HepG2 (cell line): ENCODE results near the gene EDN3.

ENCODE experiments used
- CBX2 ChIP-seq, 2 experiments: fragments of 200-600 bp in 1 of 2; sonication (generic); formaldehyde crosslinking in 1 of 2; IDR thresholded peaks; 2 replicates each; pipeline versions ENCODE4 v1.7.0 to v1.8.1; 2018 to 2022; ENCODE audit warnings: low read depth in 2 of 2, low read length in 1 of 2, mild to moderate bottlenecking in 1 of 2, missing genetic modification reagents in 1 of 2
- ESRRA ChIP-seq: sonication (generic); formaldehyde crosslinking; IDR thresholded peaks from 2 replicates; pipeline ENCODE4 v1.5.1; 2020; ENCODE audit warnings: mild to moderate bottlenecking, low read depth, missing genetic modification reagents
- NR2C2 ChIP-seq: sonication (generic); formaldehyde crosslinking; IDR thresholded peaks from 2 replicates; pipeline ENCODE4 v1.4.0; 2020; ENCODE audit warnings: missing genetic modification reagents, mild to moderate bottlenecking, moderate library complexity, borderline replicate concordance
- POLR2A ChIP-seq, 2 experiments: IDR thresholded peaks; 2 replicates each; pipeline ENCODE4 v1.6.1; 2011; ENCODE audit warnings: low read depth in 2 of 2, low read length in 2 of 2, mild to moderate bottlenecking in 1 of 2, moderate library complexity in 1 of 2; ENCODE audit not compliant: insufficient read depth in 1 of 2
- POLR2AphosphoS5 ChIP-seq: IDR thresholded peaks from 2 replicates; pipeline ENCODE4 v1.6.1; 2012; ENCODE audit warnings: low read depth, low read length
- ZFP41 ChIP-seq: sonication (generic); formaldehyde crosslinking; IDR thresholded peaks from 2 replicates; pipeline ENCODE4 v1.4.0; 2020; ENCODE audit warnings: mild to moderate bottlenecking, missing genetic modification reagents, borderline replicate concordance

DNA sequence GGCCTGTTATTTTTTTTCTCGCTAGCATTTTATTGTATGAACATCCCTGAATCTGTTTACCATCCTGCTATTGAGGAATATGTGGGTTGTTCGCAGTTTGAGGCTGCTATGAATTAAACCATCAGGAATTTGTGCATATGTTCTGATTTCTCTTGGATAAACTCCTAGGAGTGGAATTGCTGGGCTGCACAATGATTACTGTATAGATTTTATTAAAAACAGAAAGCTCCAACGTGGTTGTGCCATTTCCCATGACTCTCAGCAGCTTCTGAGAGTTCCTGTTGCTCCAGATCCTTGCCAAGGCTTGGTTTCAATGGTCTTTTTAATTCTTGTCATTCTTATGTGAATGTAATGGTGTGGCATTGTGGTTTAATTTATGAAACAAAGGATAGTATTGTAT lies 75.1 kb downstream of the EDN3 start:
- no peak for TF ChIP-seq NR2C2 (CRISPR knock-in tag)
- TF ChIP-seq POLR2AphosphoS5: no peak
- no peak for TF ChIP-seq CBX2 (IDR thresholded peaks at IDR 0.05; ENCODE audit: low read depth, low read length)
- TF ChIP-seq CBX2 (CRISPR knock-in tag; IDR thresholded peaks at IDR 0.05; ENCODE audit: low read depth): no peak
- no peak for TF ChIP-seq POLR2A (IDR thresholded peaks at IDR 0.05; ENCODE audit: insufficient read depth in 1 of 2, low read depth in 2 of 2, low read length in 2 of 2)
- TF ChIP-seq ESRRA (CRISPR knock-in tag): no peak
- no peak for TF ChIP-seq ZFP41 (CRISPR knock-in tag)
